ENCODE measurements around the gene GALNT15.

The GALNT15 gene

GRCh38 chr3:16265455-16265786 is 90.9 kb downstream of the GALNT15 start:
- no peak for TF ChIP-seq TCF12 (IDR thresholded peaks at IDR 0.05; ENCODE audit: low read depth)
- TF ChIP-seq TAF1 (IDR thresholded peaks at IDR 0.05; ENCODE audit: low read depth), result no peak

GRCh38 chr3:16266714-16267113 is 92.2 kb downstream of the GALNT15 start:
- TF ChIP-seq CREB1 (IDR thresholded peaks at IDR 0.05; ENCODE audit: low read depth) (no peak), NFIC (IDR thresholded peaks at IDR 0.05) (no peak), FOXM1 (IDR thresholded peaks at IDR 0.05; ENCODE audit: borderline replicate concordance, low read depth) (no peak), EGR1 (IDR thresholded peaks at IDR 0.05) (no peak), TAF1 (IDR thresholded peaks at IDR 0.05; ENCODE audit: low read depth) (no peak), ZBTB7A (IDR thresholded peaks at IDR 0.05; ENCODE audit: low read depth) (no peak), TEAD4 (IDR thresholded peaks at IDR 0.05) (no peak), USF1 (IDR thresholded peaks at IDR 0.05) (no peak)

- TF ChIP-seq TEAD4 (IDR thresholded peaks at IDR 0.05) (no peak), NFIC (IDR thresholded peaks at IDR 0.05) (no peak), FOXM1 (IDR thresholded peaks at IDR 0.05; ENCODE audit: borderline replicate concordance, low read depth) (no peak), RAD21 (IDR thresholded peaks at IDR 0.05; ENCODE audit: low read depth) (no peak), REST (IDR thresholded peaks at IDR 0.05; ENCODE audit: low read depth) (no peak), USF1 (IDR thresholded peaks at IDR 0.05) (no peak), EGR1 (IDR thresholded peaks at IDR 0.05) (no peak), CREB1 (IDR thresholded peaks at IDR 0.05; ENCODE audit: low read depth) (no peak), TAF1 (IDR thresholded peaks at IDR 0.05; ENCODE audit: low read depth) (no peak), EP300 (IDR thresholded peaks at IDR 0.05; ENCODE audit: borderline replicate concordance) (no peak), CEBPB (IDR thresholded peaks at IDR 0.05) (no peak), ZBTB7A (IDR thresholded peaks at IDR 0.05; ENCODE audit: low read depth) (no peak), TCF12 (IDR thresholded peaks at IDR 0.05; ENCODE audit: low read depth) (no peak)
Measured at GRCh38 chr3:16270855-16271254, 96.4 kb downstream of the GALNT15 start.

- no peak for TF ChIP-seq TCF12 (IDR thresholded peaks at IDR 0.05; ENCODE audit: low read depth)
- no peak for TF ChIP-seq TEAD4 (IDR thresholded peaks at IDR 0.05)
- TF ChIP-seq YY1 (IDR thresholded peaks at IDR 0.05; ENCODE audit: low read depth), result no peak
- no peak for TF ChIP-seq USF1 (IDR thresholded peaks at IDR 0.05)
- TF ChIP-seq CEBPB (IDR thresholded peaks at IDR 0.05), result no peak
- no peak for TF ChIP-seq CREB1 (IDR thresholded peaks at IDR 0.05; ENCODE audit: low read depth)
- no peak for TF ChIP-seq MAX (IDR thresholded peaks at IDR 0.05)
- no peak for TF ChIP-seq FOXM1 (IDR thresholded peaks at IDR 0.05; ENCODE audit: borderline replicate concordance, low read depth)
- TF ChIP-seq EGR1 (IDR thresholded peaks at IDR 0.05), result no peak
- no peak for TF ChIP-seq ZBTB7A (IDR thresholded peaks at IDR 0.05; ENCODE audit: low read depth)
Measured at GRCh38 chr3:16272588-16272987, 98.1 kb downstream of the GALNT15 start.

GRCh38 chr3:16273867-16274266 is 99.4 kb downstream of the GALNT15 start:
- no peak for TF ChIP-seq MAX (IDR thresholded peaks at IDR 0.05)
- TF ChIP-seq REST (IDR thresholded peaks at IDR 0.05; ENCODE audit: low read depth), result no peak
- TF ChIP-seq NFIC (IDR thresholded peaks at IDR 0.05), result no peak
- no peak for TF ChIP-seq FOXM1 (IDR thresholded peaks at IDR 0.05; ENCODE audit: borderline replicate concordance, low read depth)

GRCh38 chr3:16277471-16277870 is 103.0 kb downstream of the GALNT15 start:
- TF ChIP-seq TCF12 (IDR thresholded peaks at IDR 0.05; ENCODE audit: low read depth) (no peak), CREB1 (IDR thresholded peaks at IDR 0.05; ENCODE audit: low read depth) (no peak), MAX (IDR thresholded peaks at IDR 0.05) (no peak), REST (IDR thresholded peaks at IDR 0.05; ENCODE audit: low read depth) (no peak), YY1 (IDR thresholded peaks at IDR 0.05; ENCODE audit: low read depth) (no peak), EGR1 (IDR thresholded peaks at IDR 0.05) (no peak), EP300 (IDR thresholded peaks at IDR 0.05; ENCODE audit: borderline replicate concordance) (no peak), RAD21 (IDR thresholded peaks at IDR 0.05; ENCODE audit: low read depth) (no peak), FOXM1 (IDR thresholded peaks at IDR 0.05; ENCODE audit: borderline replicate concordance, low read depth) (no peak), NFIC (IDR thresholded peaks at IDR 0.05) (no peak), ZBTB7A (IDR thresholded peaks at IDR 0.05; ENCODE audit: low read depth) (no peak), CEBPB (IDR thresholded peaks at IDR 0.05) (no peak), TAF1 (IDR thresholded peaks at IDR 0.05; ENCODE audit: low read depth) (no peak), USF1 (IDR thresholded peaks at IDR 0.05) (no peak), TEAD4 (IDR thresholded peaks at IDR 0.05) (no peak)

Data from Ishikawa (cell line).